GM23338 (cell line): Measurements from ENCODE around the gene MAP3K14.

Source experiments
- CREB1 ChIP-seq: fragments of 250-450 bp; sonication (Bioruptor Pico); IDR thresholded peaks from 2 replicates; pipeline ENCODE4 v1.5.0; 2020; ENCODE audit warnings: low read depth, mild to moderate bottlenecking, moderate library complexity
- CTCF ChIP-seq, 2 experiments: fragments of 200-600 bp in 1 of 2; sonication (generic) in 1 of 2; conservative IDR thresholded peaks; 2 replicates each; pipeline versions ENCODE4 v1.5.1 to v1.6.1; 2016 to 2017; ENCODE audit warnings: antibody characterized with exemption in 2 of 2, low read depth in 2 of 2, mild to moderate bottlenecking in 2 of 2, moderate library complexity in 1 of 2
- ETS1 ChIP-seq: IDR thresholded peaks from 2 replicates; pipeline ENCODE4 v1.6.1; 2016; ENCODE audit warnings: antibody characterized with exemption
- EZH2 ChIP-seq: fragments of 200-600 bp; sonication (generic); IDR thresholded peaks from one replicate; pipeline ENCODE4 v1.8.0; 2017; ENCODE audit warnings: antibody characterized with exemption, mild to moderate bottlenecking, low read depth; ENCODE audit not compliant: unreplicated experiment
- EZH2phosphoT487 ChIP-seq: fragments of 200-600 bp; sonication (generic); IDR thresholded peaks from one replicate; pipeline ENCODE4 v1.8.1; 2018; ENCODE audit warnings: antibody characterized with exemption; ENCODE audit not compliant: unreplicated experiment
- JUNB ChIP-seq: IDR thresholded peaks from one replicate; pipeline ENCODE4 v1.6.1; 2016; ENCODE audit warnings: antibody characterized with exemption; ENCODE audit not compliant: unreplicated experiment
- POLR2AphosphoS5 ChIP-seq: IDR thresholded peaks from 2 replicates; pipeline ENCODE4 v1.6.1; 2016; ENCODE audit warnings: antibody characterized with exemption, low read depth
- STAT1 ChIP-seq: IDR thresholded peaks from one replicate; pipeline ENCODE4 v1.6.1; 2016; ENCODE audit warnings: antibody characterized with exemption; ENCODE audit not compliant: unreplicated experiment
- ZNF114 ChIP-seq: fragments of 250-450 bp; sonication (Bioruptor Pico); IDR thresholded peaks from 2 replicates; pipeline ENCODE4 v1.5.0; 2020; ENCODE audit warnings: mild to moderate bottlenecking, moderate library complexity
- ZNF331 ChIP-seq: fragments of 250-450 bp; sonication (Bioruptor Pico); IDR thresholded peaks from 2 replicates; pipeline ENCODE4 v1.5.0; 2020; ENCODE audit warnings: low read depth, mild to moderate bottlenecking, moderate library complexity
- TF ChIP-seq, protein P1 (sequence below): IDR thresholded peaks from one replicate; pipeline ENCODE4 v1.6.1; 2018; ENCODE audit warnings: antibody characterized with exemption; ENCODE audit not compliant: unreplicated experiment
- TF ChIP-seq, protein P2 (sequence below): fragments of 250-450 bp; sonication (Bioruptor Pico); IDR thresholded peaks from 2 replicates; pipeline ENCODE4 v1.5.0; 2020; ENCODE audit warnings: mild to moderate bottlenecking, moderate library complexity

DNA sequence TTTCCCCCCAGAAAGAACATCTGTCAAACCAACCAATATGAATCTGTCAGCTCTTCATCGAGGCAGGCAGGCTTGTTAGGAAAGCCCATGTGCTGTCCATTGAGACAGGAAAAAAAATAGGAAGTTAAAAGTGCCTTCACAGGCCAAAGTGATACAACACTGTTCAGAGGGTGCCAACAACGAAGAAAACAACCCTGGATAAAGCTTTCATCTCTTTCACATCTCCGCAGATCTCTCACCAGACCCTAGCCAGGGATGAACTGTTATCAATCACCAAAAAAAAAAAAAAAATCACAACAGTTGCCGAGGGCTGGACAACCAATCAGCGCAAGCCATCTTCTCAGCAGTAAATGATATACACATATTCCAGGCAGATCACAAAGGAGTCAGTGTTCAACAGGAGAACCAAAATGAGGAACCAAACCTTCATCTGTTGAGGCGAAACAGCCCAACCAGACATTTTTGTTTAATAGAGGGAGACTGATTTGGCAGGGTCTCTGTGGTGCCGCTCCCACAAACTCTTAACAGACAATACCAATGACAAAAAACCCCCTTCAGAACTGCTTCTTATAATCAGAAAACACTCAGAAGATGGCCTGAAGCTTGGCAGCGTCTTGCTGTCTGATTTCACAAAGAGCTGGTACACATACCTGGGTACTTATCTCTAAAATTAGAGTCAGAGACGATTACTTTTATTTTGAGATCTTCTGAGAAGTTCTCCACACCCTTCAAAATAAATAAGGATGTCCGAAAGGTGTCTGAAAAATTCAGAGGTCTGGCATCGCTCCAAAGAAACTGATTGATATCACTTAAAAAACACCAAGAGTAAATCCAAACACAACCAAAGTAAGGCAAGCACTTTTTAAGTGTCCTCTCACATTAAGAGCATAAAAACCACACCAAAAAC lies 1.8 kb downstream of the MAP3K14 start:
- TF ChIP-seq EZH2phosphoT487 (no peak), POLR2AphosphoS5 (no peak), EZH2 (no peak), STAT1 (no peak), ZNF331 (CRISPR knock-in tag) (no peak), CTCF (conservative IDR thresholded peaks at IDR 0.05; ENCODE audit: low read depth in 2 of 2) (no peak), JUNB (no peak), CREB1 (CRISPR knock-in tag) (no peak), ZNF114 (no peak), ETS1 (no peak)
- TF ChIP-seq, protein P1, sequence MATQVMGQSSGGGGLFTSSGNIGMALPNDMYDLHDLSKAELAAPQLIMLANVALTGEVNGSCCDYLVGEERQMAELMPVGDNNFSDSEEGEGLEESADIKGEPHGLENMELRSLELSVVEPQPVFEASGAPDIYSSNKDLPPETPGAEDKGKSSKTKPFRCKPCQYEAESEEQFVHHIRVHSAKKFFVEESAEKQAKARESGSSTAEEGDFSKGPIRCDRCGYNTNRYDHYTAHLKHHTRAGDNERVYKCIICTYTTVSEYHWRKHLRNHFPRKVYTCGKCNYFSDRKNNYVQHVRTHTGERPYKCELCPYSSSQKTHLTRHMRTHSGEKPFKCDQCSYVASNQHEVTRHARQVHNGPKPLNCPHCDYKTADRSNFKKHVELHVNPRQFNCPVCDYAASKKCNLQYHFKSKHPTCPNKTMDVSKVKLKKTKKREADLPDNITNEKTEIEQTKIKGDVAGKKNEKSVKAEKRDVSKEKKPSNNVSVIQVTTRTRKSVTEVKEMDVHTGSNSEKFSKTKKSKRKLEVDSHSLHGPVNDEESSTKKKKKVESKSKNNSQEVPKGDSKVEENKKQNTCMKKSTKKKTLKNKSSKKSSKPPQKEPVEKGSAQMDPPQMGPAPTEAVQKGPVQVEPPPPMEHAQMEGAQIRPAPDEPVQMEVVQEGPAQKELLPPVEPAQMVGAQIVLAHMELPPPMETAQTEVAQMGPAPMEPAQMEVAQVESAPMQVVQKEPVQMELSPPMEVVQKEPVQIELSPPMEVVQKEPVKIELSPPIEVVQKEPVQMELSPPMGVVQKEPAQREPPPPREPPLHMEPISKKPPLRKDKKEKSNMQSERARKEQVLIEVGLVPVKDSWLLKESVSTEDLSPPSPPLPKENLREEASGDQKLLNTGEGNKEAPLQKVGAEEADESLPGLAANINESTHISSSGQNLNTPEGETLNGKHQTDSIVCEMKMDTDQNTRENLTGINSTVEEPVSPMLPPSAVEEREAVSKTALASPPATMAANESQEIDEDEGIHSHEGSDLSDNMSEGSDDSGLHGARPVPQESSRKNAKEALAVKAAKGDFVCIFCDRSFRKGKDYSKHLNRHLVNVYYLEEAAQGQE = no peak
- TF ChIP-seq, protein P2, sequence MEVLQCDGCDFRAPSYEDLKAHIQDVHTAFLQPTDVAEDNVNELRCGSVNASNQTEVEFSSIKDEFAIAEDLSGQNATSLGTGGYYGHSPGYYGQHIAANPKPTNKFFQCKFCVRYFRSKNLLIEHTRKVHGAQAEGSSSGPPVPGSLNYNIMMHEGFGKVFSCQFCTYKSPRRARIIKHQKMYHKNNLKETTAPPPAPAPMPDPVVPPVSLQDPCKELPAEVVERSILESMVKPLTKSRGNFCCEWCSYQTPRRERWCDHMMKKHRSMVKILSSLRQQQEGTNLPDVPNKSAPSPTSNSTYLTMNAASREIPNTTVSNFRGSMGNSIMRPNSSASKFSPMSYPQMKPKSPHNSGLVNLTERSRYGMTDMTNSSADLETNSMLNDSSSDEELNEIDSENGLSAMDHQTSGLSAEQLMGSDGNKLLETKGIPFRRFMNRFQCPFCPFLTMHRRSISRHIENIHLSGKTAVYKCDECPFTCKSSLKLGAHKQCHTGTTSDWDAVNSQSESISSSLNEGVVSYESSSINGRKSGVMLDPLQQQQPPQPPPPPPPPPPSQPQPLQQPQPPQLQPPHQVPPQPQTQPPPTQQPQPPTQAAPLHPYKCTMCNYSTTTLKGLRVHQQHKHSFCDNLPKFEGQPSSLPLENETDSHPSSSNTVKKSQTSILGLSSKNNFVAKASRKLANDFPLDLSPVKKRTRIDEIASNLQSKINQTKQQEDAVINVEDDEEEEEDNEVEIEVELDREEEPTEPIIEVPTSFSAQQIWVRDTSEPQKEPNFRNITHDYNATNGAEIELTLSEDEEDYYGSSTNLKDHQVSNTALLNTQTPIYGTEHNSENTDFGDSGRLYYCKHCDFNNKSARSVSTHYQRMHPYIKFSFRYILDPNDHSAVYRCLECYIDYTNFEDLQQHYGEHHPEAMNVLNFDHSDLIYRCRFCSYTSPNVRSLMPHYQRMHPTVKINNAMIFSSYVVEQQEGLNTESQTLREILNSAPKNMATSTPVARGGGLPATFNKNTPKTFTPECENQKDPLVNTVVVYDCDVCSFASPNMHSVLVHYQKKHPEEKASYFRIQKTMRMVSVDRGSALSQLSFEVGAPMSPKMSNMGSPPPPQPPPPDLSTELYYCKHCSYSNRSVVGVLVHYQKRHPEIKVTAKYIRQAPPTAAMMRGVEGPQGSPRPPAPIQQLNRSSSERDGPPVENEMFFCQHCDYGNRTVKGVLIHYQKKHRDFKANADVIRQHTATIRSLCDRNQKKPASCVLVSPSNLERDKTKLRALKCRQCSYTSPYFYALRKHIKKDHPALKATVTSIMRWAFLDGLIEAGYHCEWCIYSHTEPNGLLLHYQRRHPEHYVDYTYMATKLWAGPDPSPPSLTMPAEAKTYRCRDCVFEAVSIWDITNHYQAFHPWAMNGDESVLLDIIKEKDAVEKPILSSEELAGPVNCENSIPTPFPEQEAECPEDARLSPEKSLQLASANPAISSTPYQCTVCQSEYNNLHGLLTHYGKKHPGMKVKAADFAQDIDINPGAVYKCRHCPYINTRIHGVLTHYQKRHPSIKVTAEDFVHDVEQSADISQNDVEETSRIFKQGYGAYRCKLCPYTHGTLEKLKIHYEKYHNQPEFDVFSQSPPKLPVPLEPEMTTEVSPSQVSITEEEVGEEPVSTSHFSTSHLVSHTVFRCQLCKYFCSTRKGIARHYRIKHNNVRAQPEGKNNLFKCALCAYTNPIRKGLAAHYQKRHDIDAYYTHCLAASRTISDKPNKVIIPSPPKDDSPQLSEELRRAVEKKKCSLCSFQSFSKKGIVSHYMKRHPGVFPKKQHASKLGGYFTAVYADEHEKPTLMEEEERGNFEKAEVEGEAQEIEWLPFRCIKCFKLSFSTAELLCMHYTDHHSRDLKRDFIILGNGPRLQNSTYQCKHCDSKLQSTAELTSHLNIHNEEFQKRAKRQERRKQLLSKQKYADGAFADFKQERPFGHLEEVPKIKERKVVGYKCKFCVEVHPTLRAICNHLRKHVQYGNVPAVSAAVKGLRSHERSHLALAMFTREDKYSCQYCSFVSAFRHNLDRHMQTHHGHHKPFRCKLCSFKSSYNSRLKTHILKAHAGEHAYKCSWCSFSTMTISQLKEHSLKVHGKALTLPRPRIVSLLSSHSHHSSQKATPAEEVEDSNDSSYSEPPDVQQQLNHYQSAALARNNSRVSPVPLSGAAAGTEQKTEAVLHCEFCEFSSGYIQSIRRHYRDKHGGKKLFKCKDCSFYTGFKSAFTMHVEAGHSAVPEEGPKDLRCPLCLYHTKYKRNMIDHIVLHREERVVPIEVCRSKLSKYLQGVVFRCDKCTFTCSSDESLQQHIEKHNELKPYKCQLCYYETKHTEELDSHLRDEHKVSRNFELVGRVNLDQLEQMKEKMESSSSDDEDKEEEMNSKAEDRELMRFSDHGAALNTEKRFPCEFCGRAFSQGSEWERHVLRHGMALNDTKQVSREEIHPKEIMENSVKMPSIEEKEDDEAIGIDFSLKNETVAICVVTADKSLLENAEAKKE (CRISPR knock-in tag) = no peak
